Aorta (tissue), 5 donors: ENCODE data around the gene C20orf202. TPM values are rescaled to one million over a fixed set of nuclear protein-coding genes. Genes with fewer than 3 reads are reported as not detected.

Experiments used
- ATAC-seq: fragments of 200-7000 bp; cut with Tn5 transposase; one replicate; pipeline ENCODE4 v1.9.1; 2022; ENCODE audit warnings: moderate library complexity; ENCODE audit not compliant: low FRiP score
- DNase-seq, 2 donors: peaks; one replicate each; pipeline ENCODE4 v3.0.0-alpha.2; 2020
- H3K27ac ChIP-seq, 2 donors: one replicate each; pipeline ENCODE4 v1.5.1; 2013; ENCODE audit warnings: low read length in 2 of 2, mild to moderate bottlenecking in 2 of 2, moderate library complexity in 2 of 2, control low read depth in 1 of 2, inconsistent platforms in 1 of 2, low read depth in 1 of 2
- H3K27me3 ChIP-seq, 2 donors: one replicate each; pipeline ENCODE4 v1.6.1; 2013; ENCODE audit warnings: control low read depth in 1 of 2, low read length in 1 of 2, mild to moderate bottlenecking in 1 of 2, moderate library complexity in 1 of 2; ENCODE audit not compliant: insufficient read depth in 2 of 2, control insufficient read depth in 1 of 2
- H3K36me3 ChIP-seq, 2 donors: one replicate each; pipeline ENCODE4 v1.6.1; 2013; ENCODE audit warnings: control low read depth in 1 of 2, low read length in 1 of 2, mild to moderate bottlenecking in 1 of 2; ENCODE audit not compliant: insufficient read depth in 2 of 2, control insufficient read depth in 1 of 2
- H3K4me1 ChIP-seq, 2 donors: one replicate each; pipeline ENCODE4 v1.6.1; 2013; ENCODE audit warnings: low read length in 2 of 2, control low read depth in 1 of 2, mild to moderate bottlenecking in 1 of 2, moderate library complexity in 1 of 2; ENCODE audit not compliant: insufficient read depth in 2 of 2, control insufficient read depth in 1 of 2
- H3K4me3 ChIP-seq, 2 donors: one replicate each; pipeline ENCODE4 v1.5.1; 2013; ENCODE audit warnings: low read length in 2 of 2, control low read depth in 1 of 2, mild to moderate bottlenecking in 1 of 2
- H3K9me3 ChIP-seq: one replicate; pipeline ENCODE4 v1.6.1; 2013; ENCODE audit warnings: mild to moderate bottlenecking, low read length; ENCODE audit not compliant: control insufficient read depth
- WGBS, 2 donors: extraction: QIAGEN DNeasy Blood & Tissue Kit; methylation state at CpG; one replicate each; pipeline ENCODE4 v1.1.7; 2013; 5-methylcytosine and 5-hydroxymethylcytosine counted together
- intact Hi-C, 2 donors: fragments of 100-400 bp; cut with DNase I; formaldehyde crosslinking; loops; one replicate each; pipeline versions ENCODE4 v1.14.2 to v1.15.0; 2022
- long read RNA-seq, 2 donors: library from polyadenylated mRNA; unstranded; transcript quantifications; one replicate each; pipeline ENCODE4 v2.0.0, GENCODE V29; 2020 to 2021
- polyA plus RNA-seq, 2 donors: library from polyadenylated mRNA; stranded (reverse); fragments of 200-250 nt; gene quantifications; one replicate each; pipeline ENCODE4 v1.2.3, GENCODE V29; 2013
- total RNA-seq, 2 donors: library from RNA; stranded (reverse); fragmentation: NEBNext Ultra II Directional; extraction: Animal tissue kit (Norgen Biotek cat#: 25700); gene quantifications; one replicate each; pipeline ENCODE4 v1.2.1, GENCODE V29; 2021
- donor health status: healthy with polysubstance abuse.
- donor health status: Bipolar disorder and iron deficiency.
- donor health status: DM: no; HTN: no; CAD: no.
- donor health status: DM: no; HTN: no; CAD: no.
- donor health status: DM: yes; HTN: yes; CAD: no.

The C20orf202 gene
- total RNA-seq (under 1 TPM in 1 of 2 donors, not detected in 1; 0.54 TPM), polyA plus RNA-seq (under 1 TPM; 0.26 to 0.88 TPM)
- long read RNA-seq, donor 1: 0 reads
- long read RNA-seq, donor 2, partial matches to known transcripts: 0 of 1 reads
- long read RNA-seq, donor 2, other reads (novel, unspliced or antisense): 0 of 1 reads

DNA sequence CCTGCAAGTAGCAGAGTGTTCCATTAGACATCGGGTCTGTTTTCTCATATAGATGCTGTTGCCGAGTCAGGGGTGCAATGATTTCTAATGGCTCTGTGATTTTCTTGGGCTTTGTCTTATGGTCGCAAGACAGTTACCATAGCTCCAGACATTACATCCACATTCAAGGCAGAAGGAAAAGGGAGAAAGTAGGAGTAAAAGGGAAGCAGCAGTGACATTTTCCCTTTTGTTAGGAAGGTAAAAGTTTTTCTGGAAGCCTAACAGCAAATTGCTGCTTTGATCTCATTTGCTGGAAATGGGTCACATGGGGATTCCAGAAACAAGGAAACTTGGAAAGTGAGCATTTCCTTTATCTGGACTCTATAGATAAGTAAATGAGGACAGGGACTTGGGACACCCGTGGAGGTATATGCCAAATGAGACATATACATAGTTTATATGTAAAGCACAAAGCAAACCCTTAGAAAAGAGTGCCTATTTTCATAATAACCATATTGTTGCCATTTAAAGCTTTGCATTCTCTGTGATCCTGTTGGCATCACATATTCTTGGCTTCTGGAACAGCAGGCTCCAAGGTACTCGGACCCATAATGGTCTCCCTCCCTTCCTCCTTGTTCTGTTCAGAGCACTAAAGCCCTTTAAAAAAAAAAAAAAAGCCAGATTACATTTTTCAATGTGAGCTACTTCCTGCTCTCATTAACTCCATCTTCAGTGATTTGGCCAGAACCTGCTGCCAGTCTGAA lies at the start of gene C20orf202:
C20orf202 (plus strand) TSS at position 693 of the 743 bp plus-strand sequence. CDS start 132 bp downstream, outside the sequence.
- 59 to 64% methylated on average over 5 of the region's 5 CpGs for WGBS, 2 donors
- Histone ChIP-seq H3K36me3 (no peaks in the 10 kb centered on the region), H3K4me3 (no peak within 1 kb of the TSS), H3K4me1 (no peaks in the 10 kb centered on the region), H3K27me3 (no peaks in the 10 kb centered on the region), H3K27ac (no peak within 1 kb of the TSS), H3K9me3 (no peaks in the 10 kb centered on the region)
- intact Hi-C loops: no loop called here
- no peak for ATAC-seq
- no peak for DNase-seq

DNA sequence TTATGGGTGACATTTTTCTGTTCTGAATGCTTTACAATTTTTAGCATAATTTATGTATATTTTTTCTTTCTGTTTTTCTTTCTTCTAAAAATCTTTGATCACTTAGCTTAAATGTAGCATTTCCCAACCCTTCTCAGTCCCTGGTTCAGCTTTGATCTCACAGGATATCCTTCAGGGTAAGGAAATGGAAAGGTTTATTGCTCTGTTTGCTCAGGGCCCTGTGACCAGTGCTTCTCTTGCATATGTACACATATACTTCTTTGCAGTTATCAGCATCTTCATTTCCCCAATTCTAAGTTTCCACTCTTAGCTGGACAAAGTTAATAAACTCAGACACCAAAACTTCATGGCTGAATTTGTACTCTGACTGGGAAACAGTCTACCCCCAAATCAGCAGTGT lies 49.0 kb upstream of the C20orf202 start:
- H3K4me1 ChIP-seq: no peaks in the 10 kb centered on the region
- peaks cover 0 to 10% of the 10 kb centered on the region in 2 donors for H3K36me3 ChIP-seq
- H3K9me3 ChIP-seq: no peaks in the 10 kb centered on the region
- no peaks in the 10 kb centered on the region for H3K27me3 ChIP-seq
- no peak overlapping the region for H3K27ac ChIP-seq
- H3K4me3 ChIP-seq: no peak overlapping the region
- no peak for DNase-seq
- intact Hi-C loops: no loop called here
- no peak for ATAC-seq

DNA sequence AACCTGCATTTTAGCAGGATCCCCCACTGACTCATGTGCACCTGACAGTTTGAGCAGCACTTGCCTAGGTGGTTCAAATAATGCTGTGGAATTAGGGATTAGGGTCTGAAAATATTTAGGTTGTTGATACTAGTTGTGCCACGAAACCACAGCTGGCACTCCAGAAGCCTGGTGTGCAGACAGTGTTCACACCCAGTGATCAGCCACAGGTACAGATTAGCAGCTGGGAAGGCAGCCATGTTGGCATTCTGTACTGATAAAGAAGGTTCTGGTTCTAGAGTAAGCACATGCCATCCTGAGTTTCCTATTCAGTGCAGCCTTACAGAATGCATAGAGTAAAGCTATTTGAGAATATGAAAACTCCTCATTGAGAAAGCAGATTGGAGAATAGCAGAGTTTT lies 48.6 kb upstream of the C20orf202 start:
- ATAC-seq: no peak
- Histone ChIP-seq H3K4me3 (no peak overlapping the region), H3K27ac (no peak overlapping the region), H3K9me3 (no peaks in the 10 kb centered on the region), H3K4me1 (no peaks in the 10 kb centered on the region), H3K36me3 (peaks cover 0 to 10% of the 10 kb centered on the region in 2 donors), H3K27me3 (no peaks in the 10 kb centered on the region)
- DNase-seq: no peak
- WGBS, 2 donors: 90 to 100% methylated on average over 1 of the region's 1 CpG
- intact Hi-C loops: no loop called here

DNA sequence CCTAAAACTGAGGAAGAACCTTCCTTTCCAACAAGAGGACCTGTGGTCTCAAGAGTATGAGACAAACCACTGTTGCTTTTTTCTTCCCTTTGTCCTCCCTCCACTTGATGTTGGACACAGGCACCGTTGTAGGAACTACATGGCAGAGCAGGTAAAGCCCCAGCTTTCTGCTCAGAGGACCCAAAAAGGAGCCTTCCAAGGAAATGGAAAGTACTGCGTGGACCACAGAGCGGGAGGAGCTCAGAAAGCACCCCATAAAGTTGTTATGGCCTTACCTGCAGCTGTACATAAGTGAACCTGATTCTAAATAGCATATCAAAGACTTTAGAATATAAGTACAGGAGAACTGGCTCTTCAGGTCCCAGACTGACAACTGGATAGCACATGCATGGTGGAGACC lies 47.9 kb upstream of the C20orf202 start:
- intact Hi-C loops: no loop called here
- no peak for DNase-seq

DNA sequence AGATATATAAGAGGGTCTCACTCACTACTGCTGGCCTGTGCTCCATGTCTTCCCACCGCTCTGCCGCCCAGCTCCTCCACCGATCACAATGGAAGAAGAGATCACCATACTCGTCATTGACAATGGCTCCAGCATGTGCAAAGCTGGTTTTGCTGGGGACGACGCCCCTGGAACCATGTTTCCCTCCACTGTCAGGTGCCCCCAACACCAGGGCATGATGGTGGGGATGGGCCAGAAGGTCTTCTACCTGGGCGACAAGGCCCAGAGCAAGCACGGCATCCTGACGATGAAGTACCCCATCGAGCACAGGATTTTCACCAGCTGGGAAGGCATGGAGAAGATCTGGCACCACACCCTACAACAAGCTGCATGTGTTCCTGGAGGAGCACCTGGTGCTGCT lies 42.8 kb upstream of the C20orf202 start:
- WGBS, 2 donors: 97% methylated on average over 10 of the region's 10 CpGs
- DNase-seq (no peak), ATAC-seq (no peak)
- H3K27ac ChIP-seq: no peak overlapping the region
- intact Hi-C loops: no loop called here
- H3K27me3 ChIP-seq: no peaks in the 10 kb centered on the region
- peaks cover under 1 to 22% of the 10 kb centered on the region in 2 donors for H3K36me3 ChIP-seq
- H3K9me3 ChIP-seq: no peaks in the 10 kb centered on the region
- H3K4me1 ChIP-seq: no peaks in the 10 kb centered on the region
- H3K4me3 ChIP-seq: no peak overlapping the region

More for the DNA sequence above, 47.9 kb upstream of the C20orf202 start:
- Histone ChIP-seq H3K27ac (no peak overlapping the region), H3K4me3 (no peak overlapping the region), H3K9me3 (no peaks in the 10 kb centered on the region), H3K4me1 (no peaks in the 10 kb centered on the region), H3K36me3 (peaks cover 0 to 10% of the 10 kb centered on the region in 2 donors), H3K27me3 (no peaks in the 10 kb centered on the region)
- WGBS, 2 donors: 97 to 100% methylated on average over 3 of the region's 3 CpGs
- ATAC-seq: no peak

DNA sequence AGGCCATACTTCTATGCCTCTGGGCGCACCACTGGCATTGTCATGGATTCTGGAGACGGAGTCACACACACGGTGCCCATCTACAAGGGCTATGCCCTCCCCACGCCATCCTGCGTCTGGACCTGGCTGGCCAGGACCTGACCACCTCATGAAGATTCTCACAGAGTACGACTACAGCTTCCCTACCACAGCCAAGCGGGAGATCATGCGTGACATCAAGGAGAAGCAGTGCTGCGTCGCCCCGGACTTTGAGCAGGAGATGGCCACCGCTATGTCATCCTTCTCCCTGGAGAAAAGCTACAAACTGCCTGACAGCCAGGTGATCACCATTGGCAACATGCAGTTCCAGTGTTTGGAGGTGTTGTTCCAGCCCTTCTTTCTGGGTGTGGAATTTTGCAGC lies 42.3 kb upstream of the C20orf202 start:
- WGBS, 2 donors: 97 to 98% methylated on average over 12 of the region's 12 CpGs
- Histone ChIP-seq H3K27ac (no peak overlapping the region), H3K9me3 (no peaks in the 10 kb centered on the region)

DNA sequence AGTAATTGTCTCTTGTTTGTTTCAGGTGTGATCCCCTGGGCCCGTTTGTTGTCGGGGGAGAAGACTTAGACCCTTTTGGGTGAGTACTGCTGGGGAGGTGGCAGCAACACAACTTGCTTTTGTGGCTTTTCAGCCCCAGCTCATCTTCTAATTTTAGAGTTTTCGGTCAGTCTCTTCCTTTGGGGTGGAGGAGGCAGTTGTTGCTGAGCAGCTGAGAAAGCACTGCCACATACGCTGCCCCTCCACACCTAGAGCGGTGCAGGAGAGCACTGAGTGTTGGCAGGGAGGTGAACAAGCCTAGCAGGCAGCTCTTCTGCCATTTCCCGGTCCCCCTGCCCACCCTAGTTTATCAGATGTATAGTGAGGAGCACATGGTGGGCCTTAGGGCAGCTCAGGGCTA lies 40.1 kb upstream of the C20orf202 start:
- Histone ChIP-seq H3K27ac (no peak overlapping the region), H3K27me3 (no peaks in the 10 kb centered on the region), H3K4me1 (no peaks in the 10 kb centered on the region), H3K36me3 (peaks cover 3 to 24% of the 10 kb centered on the region in 2 donors), H3K4me3 (no peak overlapping the region), H3K9me3 (no peaks in the 10 kb centered on the region)
- DNase-seq (no peak), ATAC-seq (no peak)
- intact Hi-C loops: no loop called here
- 94 to 95% methylated on average over 6 of the region's 6 CpGs for WGBS, 2 donors

More for the DNA sequence above, 42.3 kb upstream of the C20orf202 start:
- no peaks in the 10 kb centered on the region for H3K4me1 ChIP-seq
- intact Hi-C loops: no loop called here
- no peaks in the 10 kb centered on the region for H3K27me3 ChIP-seq
- DNase-seq (no peak), ATAC-seq (no peak)
- no peak overlapping the region for H3K4me3 ChIP-seq
- peaks cover 3 to 23% of the 10 kb centered on the region in 2 donors for H3K36me3 ChIP-seq

DNA sequence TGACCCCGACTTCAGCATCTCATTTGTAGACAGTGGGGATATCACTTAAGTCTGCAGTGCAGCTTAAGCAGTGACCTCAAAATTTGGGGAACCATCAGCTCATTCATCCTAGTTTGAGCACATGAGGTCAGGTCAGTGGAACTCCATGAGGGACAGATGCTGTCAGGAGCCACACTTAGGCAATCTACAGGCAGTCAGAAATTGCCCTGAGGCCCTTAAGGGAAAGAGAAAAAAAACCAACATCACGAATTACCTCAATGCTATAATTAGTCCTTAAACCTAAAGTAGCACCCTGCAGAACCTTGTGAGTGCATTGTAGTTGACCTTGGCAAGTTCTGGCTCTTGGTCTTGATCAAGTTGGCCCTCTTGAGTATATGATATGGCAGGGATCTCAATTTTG lies 39.6 kb upstream of the C20orf202 start:
- H3K4me1 ChIP-seq: no peaks in the 10 kb centered on the region
- H3K27me3 ChIP-seq: no peaks in the 10 kb centered on the region
- WGBS, 2 donors: 70 to 73% methylated on average over 2 of the region's 2 CpGs
- ATAC-seq (no peak), DNase-seq (no peak)
- H3K36me3 ChIP-seq: peaks cover 3 to 24% of the 10 kb centered on the region in 2 donors
- intact Hi-C loops: no loop called here
- no peaks in the 10 kb centered on the region for H3K9me3 ChIP-seq
- H3K27ac ChIP-seq: no peak overlapping the region
- no peak overlapping the region for H3K4me3 ChIP-seq

DNA sequence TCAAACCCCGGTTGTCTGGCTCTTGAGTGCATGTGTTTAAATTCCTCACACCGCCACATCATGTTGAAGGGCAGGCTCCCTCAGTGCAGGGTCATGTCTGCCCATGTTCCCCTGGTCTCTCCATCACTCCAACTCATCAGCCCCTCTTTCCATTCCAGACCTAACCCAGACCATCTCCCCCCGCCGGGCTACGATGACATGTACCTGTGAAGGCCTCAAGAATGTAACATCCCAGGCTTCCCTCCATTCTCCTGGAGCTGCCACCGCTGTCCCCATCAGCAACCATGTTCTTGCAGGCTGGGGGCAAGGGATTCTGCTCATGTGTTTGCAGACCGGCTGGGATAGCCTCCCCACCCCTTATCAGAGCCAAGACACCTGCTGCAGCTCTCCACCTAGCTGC lies 38.4 kb upstream of the C20orf202 start:
- 95 to 99% methylated on average over 7 of the region's 7 CpGs for WGBS, 2 donors
- intact Hi-C loops: no loop called here
- ATAC-seq (no peak), DNase-seq (no peak)
- Histone ChIP-seq H3K9me3 (no peaks in the 10 kb centered on the region), H3K27me3 (no peaks in the 10 kb centered on the region), H3K36me3 (peaks cover 3 to 29% of the 10 kb centered on the region in 2 donors), H3K4me1 (no peaks in the 10 kb centered on the region), H3K27ac (no peak overlapping the region), H3K4me3 (no peak overlapping the region)
